GM10266 (cell line): ENCODE data around the gene DGKQ.

Source experiments
- DNase-seq: peaks from one replicate; pipeline ENCODE4 v3.0.0; 2012; ENCODE audit errors: extremely low spot score
- CTCF ChIP-seq: IDR thresholded peaks from 2 replicates; pipeline ENCODE4 v1.5.1; 2012; ENCODE audit warnings: mild to moderate bottlenecking, low read depth; ENCODE audit not compliant: control insufficient read depth, insufficient read depth; ENCODE audit errors: missing control alignments

The DGKQ gene

GRCh38 chr4:960636-961350 is 12.6 kb downstream of the DGKQ start:
- no peak for DNase-seq
- no peak for TF ChIP-seq CTCF

- TF ChIP-seq CTCF: no peak
- DNase-seq: no peak
Observed at GRCh38 chr4:960140-960635, 13.2 kb downstream of the DGKQ start.

- no peak for TF ChIP-seq CTCF
- DNase-seq: no peak
Observed at GRCh38 chr4:959338-960139, 13.8 kb downstream of the DGKQ start.

GRCh38 chr4:958696-959337 is 14.6 kb downstream of the DGKQ start:
- no peak for DNase-seq
- TF ChIP-seq CTCF: no peak

- TF ChIP-seq CTCF: no peak
- no peak for DNase-seq
Observed at GRCh38 chr4:958314-958665, 15.1 kb downstream of the DGKQ start.

- DNase-seq: no peak
- no peak for TF ChIP-seq CTCF
Observed at GRCh38 chr4:957581-958313, 15.6 kb downstream of the DGKQ start.
